Naive thymus-derived CD4-positive, alpha-beta T cell (primary cell): ENCODE data around the gene BRSK1. TPM values are rescaled to one million over a fixed set of nuclear protein-coding genes. Genes with fewer than 3 reads are reported as not detected.

Source experiments
- ATAC-seq: fragments of 150-1000 bp; cut with Tn5 transposase; 2 replicates; pipeline ENCODE4 v1.10.0; 2021; ENCODE audit warnings: mild to moderate bottlenecking, moderate library complexity
- CTCF ChIA-PET: fragments of 350-600 bp; sonication (Branson Sonifier 250); formaldehyde crosslinking; loops from one replicate; lab custom pipeline; 2021; ENCODE audit warnings: antibody characterized with exemption; lab: Charles Lee
- POLR2A ChIA-PET: fragments of 350-600 bp; sonication (Branson Sonifier 250); formaldehyde crosslinking; loops from one replicate; lab custom pipeline; 2021; ENCODE audit warnings: antibody characterized with exemption, inconsistent platforms; lab: Charles Lee
- DNase-seq, 9 donors: peaks; one replicate each; pipeline versions ENCODE4 v3.0.0 to v3.0.0-alpha.2; 2020 to 2022; ENCODE audit warnings: mixed read lengths in 1 of 9
- H3K27ac ChIP-seq: one replicate; pipeline ENCODE4 v1.7.0; 2013; ENCODE audit warnings: mild to moderate bottlenecking, low read depth, low read length, moderate library complexity
- H3K27me3 ChIP-seq, 2 donors: one replicate each; pipeline ENCODE4 v1.7.0; 2013; ENCODE audit warnings: low read length in 2 of 2, mild to moderate bottlenecking in 2 of 2, moderate library complexity in 2 of 2; ENCODE audit not compliant: control insufficient read depth in 2 of 2, insufficient read depth in 2 of 2
- H3K36me3 ChIP-seq, 3 experiments: 1 replicate in 2 of 3; 2 replicates in 1 of 3; pipeline ENCODE4 v1.7.0; 2013; ENCODE audit warnings: low read length in 3 of 3, mild to moderate bottlenecking in 3 of 3, moderate library complexity in 1 of 3; ENCODE audit not compliant: insufficient read depth in 3 of 3, control insufficient read depth in 2 of 3
- H3K4me1 ChIP-seq, 2 donors: one replicate each; pipeline ENCODE4 v1.7.0; 2013; ENCODE audit warnings: low read length in 2 of 2, mild to moderate bottlenecking in 2 of 2, moderate library complexity in 1 of 2; ENCODE audit not compliant: control insufficient read depth in 2 of 2, insufficient read depth in 2 of 2
- H3K4me3 ChIP-seq: 2 replicates; pipeline ENCODE4 v1.7.0; 2013; ENCODE audit warnings: mild to moderate bottlenecking, low read length
- H3K9me3 ChIP-seq, 3 experiments: 1 replicate in 2 of 3; 2 replicates in 1 of 3; pipeline ENCODE4 v1.7.0; 2013; ENCODE audit warnings: low read length in 3 of 3; ENCODE audit not compliant: control insufficient read depth in 2 of 3
- H3K27ac Mint-ChIP-seq, 9 donors: one replicate each; pipeline ENCODE4 v1.8.0; 2020 to 2022; ENCODE audit warnings: mixed read lengths in 9 of 9, mild to moderate bottlenecking in 8 of 9, moderate library complexity in 5 of 9, inconsistent platforms in 2 of 9
- H3K27me3 Mint-ChIP-seq, 5 donors: one replicate each; pipeline ENCODE4 v1.8.0; 2021 to 2022; ENCODE audit warnings: mixed read lengths in 5 of 5, mild to moderate bottlenecking in 1 of 5
- H3K36me3 Mint-ChIP-seq, 5 donors: one replicate each; pipeline ENCODE4 v1.8.0; 2020 to 2022; ENCODE audit warnings: mixed read lengths in 5 of 5, mild to moderate bottlenecking in 3 of 5, inconsistent platforms in 1 of 5
- H3K4me1 Mint-ChIP-seq, 7 donors: one replicate each; pipeline ENCODE4 v1.8.0; 2020 to 2022; ENCODE audit warnings: mixed read lengths in 7 of 7, mild to moderate bottlenecking in 3 of 7, inconsistent platforms in 1 of 7
- H3K4me3 Mint-ChIP-seq, 10 donors: one replicate each; pipeline ENCODE4 v1.8.0; 2020 to 2022; ENCODE audit warnings: mild to moderate bottlenecking in 10 of 10, mixed read lengths in 10 of 10, moderate library complexity in 6 of 10, inconsistent platforms in 2 of 10
- H3K9me3 Mint-ChIP-seq, 11 donors: one replicate each; pipeline ENCODE4 v1.8.0; 2020 to 2022; ENCODE audit warnings: mixed read lengths in 11 of 11, mild to moderate bottlenecking in 4 of 11, inconsistent platforms in 1 of 11, moderate library complexity in 1 of 11
- intact Hi-C, 2 donors: fragments of 100-400 bp; cut with micrococcal nuclease; formaldehyde crosslinking; loops; one replicate each; pipeline ENCODE4 v1.15.1; 2023
- polyA plus RNA-seq, 2 donors: library from polyadenylated mRNA; unstranded; fragments of 300-500 nt; fragmentation: Illumina TruSeq; gene quantifications; one replicate each; pipeline ENCODE4 v1.2.3, GENCODE V29; 2021
- total RNA-seq, 6 experiments: library from RNA in 5 of 6; stranded (reverse) in 5 of 6; gene quantifications; 1 replicate in 5 of 6; 2 replicates in 1 of 6; pipeline ENCODE4 v1.2.3 and lab custom pipeline; 2021 to 2026

BRSK1 gene
- total and polyA plus RNA-seq, 7 experiments from 2014 or later, result 0.41 to 6.3 (median 3.4) TPM; not detected in 2

GRCh38 chr19:55308281-55308680, 24.5 kb downstream of the BRSK1 start:
- Histone ChIP-seq H3K9me3 (no peaks in the 10 kb centered on the region), H3K4me1 (no peaks in the 10 kb centered on the region), H3K27me3 (no peaks in the 10 kb centered on the region), H3K4me3 (no peak overlapping the region), H3K27ac (no peak overlapping the region), H3K36me3 (no peaks in the 10 kb centered on the region)
- Mint-ChIP-seq H3K9me3 (no peaks in the 10 kb centered on the region), H3K36me3 (peaks cover 0 to 3% (median 0%) of the 10 kb centered on the region in 5 donors), H3K27me3 (no peaks in the 10 kb centered on the region), H3K27ac (no peak overlapping the region), H3K4me1 (peaks cover 0 to 8% (median 5%) of the 10 kb centered on the region in 7 donors), H3K4me3 (no peak overlapping the region)
- CTCF ChIA-PET, result no interaction called here
- POLR2A ChIA-PET, result interaction anchor here (0.7 kb wide), 1 partner anchor 49 kb away, joined by 3 read pairs; no protein-coding TSS in a partner anchor
- intact Hi-C loops, result loop anchor here in 1 of 2 donors (10.0 kb wide), 1 partner anchor 163 kb away; the partner anchor contains the start of gene TNNT1
- ATAC-seq, result no peak
- no peak for DNase-seq

- POLR2A ChIA-PET, result no interaction called here
Measured at GRCh38 chr19:55309448-55309847, 25.7 kb downstream of the BRSK1 start.

GRCh38 chr19:55310498-55310897, 26.7 kb downstream of the BRSK1 start:
- Mint-ChIP-seq H3K27me3 (no peaks in the 10 kb centered on the region), H3K4me1 (peaks cover 0 to 4% (median 2%) of the 10 kb centered on the region in 7 donors), H3K9me3 (no peaks in the 10 kb centered on the region), H3K36me3 (peaks cover 0 to under 1% (median 0%) of the 10 kb centered on the region in 5 donors), H3K4me3 (no peak overlapping the region), H3K27ac (no peak overlapping the region)
- POLR2A ChIA-PET, result no interaction called here
- CTCF ChIA-PET, result no interaction called here
- intact Hi-C loops, result no loop called here
- no peaks in the 10 kb centered on the region for H3K27me3 ChIP-seq
- no peak overlapping the region for H3K4me3 ChIP-seq
- H3K4me1 ChIP-seq, result no peaks in the 10 kb centered on the region
- no peaks in the 10 kb centered on the region for H3K9me3 ChIP-seq
- ATAC-seq, result no peak
- no peaks in the 10 kb centered on the region for H3K36me3 ChIP-seq
- DNase-seq, result no peak
- no peak overlapping the region for H3K27ac ChIP-seq

More at GRCh38 chr19:55309448-55309847, 25.7 kb downstream of the BRSK1 start:
- intact Hi-C loops, result loop anchor here in 1 of 2 donors (10.0 kb wide), 1 partner anchor 165 kb away; the partner anchor contains the start of gene TNNT1
- Histone ChIP-seq H3K36me3 (no peaks in the 10 kb centered on the region), H3K4me1 (no peaks in the 10 kb centered on the region), H3K27me3 (no peaks in the 10 kb centered on the region), H3K9me3 (no peaks in the 10 kb centered on the region), H3K4me3 (no peak overlapping the region), H3K27ac (no peak overlapping the region)
- DNase-seq, result no peak
- Mint-ChIP-seq H3K4me1 (peaks cover 0 to 8% (median 5%) of the 10 kb centered on the region in 7 donors), H3K27me3 (no peaks in the 10 kb centered on the region), H3K36me3 (peaks cover 0 to 3% (median 0%) of the 10 kb centered on the region in 5 donors), H3K27ac (no peak overlapping the region), H3K4me3 (no peak overlapping the region), H3K9me3 (no peaks in the 10 kb centered on the region)
- CTCF ChIA-PET, result no interaction called here
- ATAC-seq, result no peak

GRCh38 chr19:55311397-55311796, 27.6 kb downstream of the BRSK1 start:
- H3K27ac Mint-ChIP-seq, result no peak overlapping the region
- no peak overlapping the region for H3K4me3 ChIP-seq

GRCh38 chr19:55311797-55312196, 28.0 kb downstream of the BRSK1 start:
- Mint-ChIP-seq H3K27me3 (no peaks in the 10 kb centered on the region), H3K9me3 (no peaks in the 10 kb centered on the region), H3K4me1 (peaks cover 0 to 2% (median 0%) of the 10 kb centered on the region in 7 donors), H3K36me3 (no peaks in the 10 kb centered on the region), H3K27ac (no peak overlapping the region), H3K4me3 (no peak overlapping the region)
- ChIA-PET POLR2A (no interaction called here), CTCF (no interaction called here)
- Histone ChIP-seq H3K27ac (no peak overlapping the region), H3K36me3 (no peaks in the 10 kb centered on the region), H3K4me1 (no peaks in the 10 kb centered on the region), H3K27me3 (no peaks in the 10 kb centered on the region), H3K4me3 (no peak overlapping the region), H3K9me3 (no peaks in the 10 kb centered on the region)
- DNase-seq, result no peak
- intact Hi-C loops, result no loop called here
- no peak for ATAC-seq

More at GRCh38 chr19:55311397-55311796, 27.6 kb downstream of the BRSK1 start:
- ChIA-PET POLR2A (no interaction called here), CTCF (no interaction called here)
- H3K9me3 Mint-ChIP-seq, result no peaks in the 10 kb centered on the region
- no peak overlapping the region for H3K27ac ChIP-seq
- no peaks in the 10 kb centered on the region for H3K9me3 ChIP-seq
- no peak for DNase-seq
- no peak for ATAC-seq
- H3K36me3 Mint-ChIP-seq, result no peaks in the 10 kb centered on the region
- intact Hi-C loops, result no loop called here
- H3K4me3 Mint-ChIP-seq, result no peak overlapping the region
- no peaks in the 10 kb centered on the region for H3K27me3 Mint-ChIP-seq
- no peaks in the 10 kb centered on the region for H3K4me1 ChIP-seq
- H3K4me1 Mint-ChIP-seq, result peaks cover 0 to 2% (median 0%) of the 10 kb centered on the region in 7 donors
- H3K27me3 ChIP-seq, result no peaks in the 10 kb centered on the region
- H3K36me3 ChIP-seq, result no peaks in the 10 kb centered on the region

GRCh38 chr19:55312621-55313512, 29.1 kb downstream of the BRSK1 start:
- no peaks in the 10 kb centered on the region for H3K9me3 ChIP-seq
- CTCF ChIA-PET, result interaction anchor here (1.3 kb wide), 1 partner anchor 11 kb away, joined by 8 read pairs; no protein-coding TSS in a partner anchor

More at GRCh38 chr19:55312621-55313512, 29.1 kb downstream of the BRSK1 start:
- POLR2A ChIA-PET, result no interaction called here
- H3K27me3 ChIP-seq, result no peaks in the 10 kb centered on the region
- H3K9me3 Mint-ChIP-seq, result no peaks in the 10 kb centered on the region
- H3K4me3 ChIP-seq, result no peak overlapping the region
- no peak overlapping the region for H3K27ac ChIP-seq
- H3K4me1 Mint-ChIP-seq, result peaks cover 0 to 2% (median 0%) of the 10 kb centered on the region in 7 donors
- intact Hi-C loops, result no loop called here
- H3K36me3 ChIP-seq, result no peaks in the 10 kb centered on the region
- no peaks in the 10 kb centered on the region for H3K27me3 Mint-ChIP-seq
- no peak for ATAC-seq
- DNase-seq, result no peak
- no peaks in the 10 kb centered on the region for H3K36me3 Mint-ChIP-seq
- H3K27ac Mint-ChIP-seq, result peak overlapping the region in 1 of 9 donors; percentile 63
- no peaks in the 10 kb centered on the region for H3K4me1 ChIP-seq
- no peak overlapping the region for H3K4me3 Mint-ChIP-seq
